Activated T-cell treated with anti-CD3 and anti-CD28 coated beads for 4 hours (primary cell): ENCODE data around the gene FOXP1.
"Not testable (repeated sequence)": the region's sequence is repeated elsewhere in the genome, so short reads cannot be mapped to it uniquely, and the experiment has no call there.

Source experiments
- DNase-seq: peaks from one replicate; pipeline ENCODE4 v3.0.0-alpha.2; 2020

Gene FOXP1

GRCh38 chr3:71358243-71358642 is 225.3 kb downstream of the FOXP1 start:
- DNase-seq: no peak

GRCh38 chr3:71356265-71356664 is 227.3 kb downstream of the FOXP1 start:
- DNase-seq: no peak

- no peak for DNase-seq
Measured at GRCh38 chr3:71355862-71356261, 227.7 kb downstream of the FOXP1 start.

- DNase-seq: no peak
Measured at GRCh38 chr3:71355037-71355436, 228.5 kb downstream of the FOXP1 start.

- DNase-seq: no peak
Measured at GRCh38 chr3:71351403-71352149, 232.0 kb downstream of the FOXP1 start.

- DNase-seq: no peak
Measured at GRCh38 chr3:71350998-71351397, 232.5 kb downstream of the FOXP1 start.

- DNase-seq: no peak
Measured at GRCh38 chr3:71348831-71349230, 234.7 kb downstream of the FOXP1 start.

- DNase-seq: peak; percentile 10
Measured at GRCh38 chr3:71348001-71348632, 235.4 kb downstream of the FOXP1 start.

- DNase-seq: no peak
Measured at GRCh38 chr3:71346061-71346460, 237.5 kb downstream of the FOXP1 start.

- DNase-seq: no peak
Measured at GRCh38 chr3:71345429-71346040, 238.0 kb downstream of the FOXP1 start.

- no peak for DNase-seq
Measured at GRCh38 chr3:71341721-71342120, 241.8 kb downstream of the FOXP1 start.

- DNase-seq: no peak
Measured at GRCh38 chr3:71339049-71339448, 244.5 kb downstream of the FOXP1 start.

GRCh38 chr3:71332813-71333212 is 250.7 kb downstream of the FOXP1 start:
- no peak for DNase-seq

GRCh38 chr3:71330909-71331308 is 252.6 kb downstream of the FOXP1 start:
- no peak for DNase-seq

- no peak for DNase-seq
Measured at GRCh38 chr3:71330505-71330904, 253.0 kb downstream of the FOXP1 start.

GRCh38 chr3:71329817-71330216 is 253.7 kb downstream of the FOXP1 start:
- DNase-seq: no peak

GRCh38 chr3:71328926-71329325 is 254.6 kb downstream of the FOXP1 start:
- DNase-seq: no peak

- DNase-seq: no peak
Measured at GRCh38 chr3:71327936-71328335, 255.6 kb downstream of the FOXP1 start.

GRCh38 chr3:71325715-71326114 is 257.8 kb downstream of the FOXP1 start:
- DNase-seq: no peak

GRCh38 chr3:71324224-71324623 is 259.3 kb downstream of the FOXP1 start:
- DNase-seq: not testable (repeated sequence)

GRCh38 chr3:71323558-71323957 is 260.0 kb downstream of the FOXP1 start:
- no peak for DNase-seq

- DNase-seq: no peak
Measured at GRCh38 chr3:71322154-71322553, 261.4 kb downstream of the FOXP1 start.

GRCh38 chr3:71319771-71320170 is 263.8 kb downstream of the FOXP1 start:
- DNase-seq: no peak

GRCh38 chr3:71318458-71318827 is 265.1 kb downstream of the FOXP1 start:
- no peak for DNase-seq
